Measurements from ENCODE around the gene ACAN.

GRCh38 chr15:88913850-88914169 is 110.6 kb downstream of the ACAN start:
- no peak for TF ChIP-seq NFYB (IDR thresholded peaks at IDR 0.05; ENCODE audit: insufficient read depth, low read depth, low read length)
- no peak for TF ChIP-seq YY1 (IDR thresholded peaks at IDR 0.05; ENCODE audit: low read depth, low read length)
- no peak for TF ChIP-seq POU2F2 (IDR thresholded peaks at IDR 0.05; ENCODE audit: borderline replicate concordance, low read depth, low read length)
- no peak for TF ChIP-seq SP1 (IDR thresholded peaks at IDR 0.05; ENCODE audit: low read depth, low read length)
- no peak for TF ChIP-seq SIN3A (IDR thresholded peaks at IDR 0.05; ENCODE audit: low read depth, low read length)
- TF ChIP-seq CTCF (IDR thresholded peaks at IDR 0.05 in 2 of 3, conservative IDR thresholded peaks at IDR 0.05 in 1 of 3; ENCODE audit: control insufficient read depth in 2 of 3, extremely low read depth in 1 of 3, insufficient read depth in 1 of 3, low read depth in 3 of 3, low read length in 3 of 3): no peak
- TF ChIP-seq ZNF687 (IDR thresholded peaks at IDR 0.05): no peak
- TF ChIP-seq RFX5 (IDR thresholded peaks at IDR 0.05; ENCODE audit: low read depth, low read length): no peak
- TF ChIP-seq SUZ12 (IDR thresholded peaks at IDR 0.05; ENCODE audit: unreplicated experiment): no peak
- no peak for TF ChIP-seq SUPT20H (IDR thresholded peaks at IDR 0.05; ENCODE audit: borderline replicate concordance, control insufficient read depth, low read depth, low read length)
- no peak for TF ChIP-seq POLR2A (IDR thresholded peaks at IDR 0.05; ENCODE audit: low read depth, low read length)
- TF ChIP-seq MAX (IDR thresholded peaks at IDR 0.05; ENCODE audit: low read depth, low read length): no peak
- no peak for TF ChIP-seq TAF1 (IDR thresholded peaks at IDR 0.05; ENCODE audit: borderline replicate concordance, low read depth, low read length)
- no peak for TF ChIP-seq BACH1 (IDR thresholded peaks at IDR 0.05; ENCODE audit: borderline replicate concordance)

All from GM12878 (cell line).